Heart left ventricle (tissue), 13 donors: ENCODE measurements around the gene ADGRB3.

Experiments
- CTCF ChIP-seq, 12 donors: fragments of 200-600 bp; sonication (generic) in 4 of 12; IDR thresholded peaks; one replicate each; pipeline versions ENCODE4 v1.5.0 to v1.8.0; 2018 to 2022; ENCODE audit warnings: antibody characterized with exemption in 12 of 12, mild to moderate bottlenecking in 5 of 12
- POLR2A ChIP-seq, 2 donors: fragments of 450-650 bp; IDR thresholded peaks; one replicate each; pipeline ENCODE4 v1.6.1; 2017; ENCODE audit warnings: antibody characterized with exemption in 2 of 2, mild to moderate bottlenecking in 2 of 2, moderate library complexity in 2 of 2
- donor health status: ischemic (EF 13 %, LVEDD 7.1; RV severe dilation, severe dysfunction).
- donor health status: DM: no; HTN: yes; CAD: no.
- donor health status: DM: no; HTN: no; CAD: no.
- donor health status: ischemic (EF 25% LVEDD 6.9; RV normal size, moderate dysfunction).
- donor health status: ischemic (EF 25% LVEDD 5.7; RV mildly dilated, moderate dysfunction).
- donor health status: ischemic (EF 35%, LVEDD 5.7; RV mildly dilated, moderate dysfunction).
- donor health status: nonischemic (EF 11% LVEDD 7.7; RV severe dilation, severe dysfunction).
- donor health status: DM: yes; HTN: yes; CAD: no.
- donor health status: PGD.
- donor health status: ischemic (EF 29% LVEDD 5.4; RV normal size, mild dysfunction).
- donor health status: nonischemic (EF 23%, LVEDD 6.1; RV moderate dilation, normal function).

GRCh38 chr6:68675548-68675947, 40.5 kb downstream of the ADGRB3 start:
- TF ChIP-seq CTCF (IDR thresholded peaks at IDR 0.05) (no peak), POLR2A (IDR thresholded peaks at IDR 0.05) (no peak)
